ENCODE data around the gene SLC9A4. TPM values are rescaled to one million over a fixed set of nuclear protein-coding genes. Genes with fewer than 3 reads are reported as not detected.
"Not testable (repeated sequence)": the region's sequence is repeated elsewhere in the genome, so short reads cannot be mapped to it uniquely, and the experiment has no call there.

The SLC9A4 gene
- total RNA-seq, 1 donor from 2014 or later = 0.11 TPM

DNA sequence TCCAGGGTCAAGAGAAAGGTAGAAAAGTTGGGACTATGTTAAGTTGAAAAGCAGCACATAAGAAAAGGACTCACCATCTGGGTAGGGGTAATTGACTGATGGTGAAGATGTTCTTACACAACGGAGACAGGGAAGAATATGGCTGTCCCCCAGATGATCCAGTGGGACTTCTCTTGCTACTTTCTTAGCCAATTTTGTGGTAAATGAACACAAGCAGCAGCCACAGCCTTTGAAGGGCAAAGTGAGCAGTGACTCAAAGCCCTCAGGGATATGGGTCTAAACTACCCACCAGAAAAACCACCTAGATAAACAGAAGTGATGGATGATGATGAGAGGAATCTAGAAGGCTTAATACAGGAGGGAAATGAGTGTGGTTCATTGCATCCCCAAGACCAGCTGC is 80.6 kb downstream of the SLC9A4 start:
- CTCF ChIA-PET = no interaction called here
- Mint-ChIP-seq H3K27ac (no peak overlapping the region), H3K9me3 (peaks cover 12% of the 10 kb centered on the region), H3K4me1 (no peaks in the 10 kb centered on the region), H3K27me3 (no peaks in the 10 kb centered on the region), H3K36me3 (ENCODE audit: low read depth) (no peaks in the 10 kb centered on the region), H3K4me3 (no peak overlapping the region)
- DNase-seq = no peak
- POLR2A ChIA-PET = no interaction called here
- no peak for ATAC-seq (ENCODE audit: low read depth)
- intact Hi-C loops (cut with micrococcal nuclease) = no loop called here
- TF ChIP-seq, protein P1, sequence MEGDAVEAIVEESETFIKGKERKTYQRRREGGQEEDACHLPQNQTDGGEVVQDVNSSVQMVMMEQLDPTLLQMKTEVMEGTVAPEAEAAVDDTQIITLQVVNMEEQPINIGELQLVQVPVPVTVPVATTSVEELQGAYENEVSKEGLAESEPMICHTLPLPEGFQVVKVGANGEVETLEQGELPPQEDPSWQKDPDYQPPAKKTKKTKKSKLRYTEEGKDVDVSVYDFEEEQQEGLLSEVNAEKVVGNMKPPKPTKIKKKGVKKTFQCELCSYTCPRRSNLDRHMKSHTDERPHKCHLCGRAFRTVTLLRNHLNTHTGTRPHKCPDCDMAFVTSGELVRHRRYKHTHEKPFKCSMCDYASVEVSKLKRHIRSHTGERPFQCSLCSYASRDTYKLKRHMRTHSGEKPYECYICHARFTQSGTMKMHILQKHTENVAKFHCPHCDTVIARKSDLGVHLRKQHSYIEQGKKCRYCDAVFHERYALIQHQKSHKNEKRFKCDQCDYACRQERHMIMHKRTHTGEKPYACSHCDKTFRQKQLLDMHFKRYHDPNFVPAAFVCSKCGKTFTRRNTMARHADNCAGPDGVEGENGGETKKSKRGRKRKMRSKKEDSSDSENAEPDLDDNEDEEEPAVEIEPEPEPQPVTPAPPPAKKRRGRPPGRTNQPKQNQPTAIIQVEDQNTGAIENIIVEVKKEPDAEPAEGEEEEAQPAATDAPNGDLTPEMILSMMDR (IDR thresholded peaks at IDR 0.05) = no peak

DNA sequence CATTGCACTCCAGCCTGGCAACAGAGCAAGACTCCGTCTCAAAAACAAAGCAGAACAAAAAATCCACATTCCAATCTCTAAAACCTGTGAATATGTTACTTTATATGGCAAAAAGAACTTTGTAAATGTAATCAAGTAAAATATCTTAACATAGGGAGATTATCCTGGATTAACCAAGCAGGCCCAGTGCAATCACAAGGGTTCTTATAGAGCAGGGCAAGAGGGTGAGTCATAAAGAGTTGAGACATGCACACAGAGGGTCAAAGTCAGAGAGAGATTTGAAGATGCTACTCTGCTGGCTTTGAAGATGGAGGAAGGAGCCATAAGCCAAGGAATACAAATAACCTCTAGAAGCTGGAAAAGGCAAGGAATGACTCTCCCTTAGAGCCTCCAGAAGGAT is 85.4 kb downstream of the SLC9A4 start:
- ATAC-seq (ENCODE audit: low read depth) = no peak

DNA sequence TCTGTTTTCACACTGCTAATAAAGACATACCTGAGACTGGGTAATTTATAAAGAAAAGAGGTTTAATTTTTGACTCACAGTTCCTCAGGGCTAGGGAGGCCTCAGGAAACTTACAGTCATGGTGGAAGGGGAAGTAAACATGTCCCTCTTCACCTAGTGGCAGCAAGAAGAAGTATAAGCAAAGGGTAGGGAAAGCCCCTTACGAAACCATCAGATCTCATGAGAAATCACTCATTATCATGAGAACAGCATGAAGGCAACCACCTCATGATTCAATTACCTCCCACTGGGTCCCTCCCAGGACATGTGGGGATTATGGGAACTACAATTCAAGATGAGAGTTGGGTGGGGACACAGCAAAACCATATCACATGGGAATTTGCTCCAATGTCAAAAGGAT is 89.5 kb downstream of the SLC9A4 start:
- ATAC-seq (ENCODE audit: low read depth); intact Hi-C loops (cut with micrococcal nuclease); H3K36me3 Mint-ChIP-seq (ENCODE audit: low read depth); DNase-seq; H3K4me3 Mint-ChIP-seq; H3K27me3 Mint-ChIP-seq; H3K27ac Mint-ChIP-seq; H3K4me1 Mint-ChIP-seq; CTCF ChIA-PET; POLR2A ChIA-PET: not testable (repeated sequence)
- peaks cover 17% of the 10 kb centered on the region for H3K9me3 Mint-ChIP-seq

More for the DNA sequence above, 85.4 kb downstream of the SLC9A4 start:
- ChIA-PET CTCF (no interaction called here), POLR2A (no interaction called here)
- Mint-ChIP-seq H3K36me3 (ENCODE audit: low read depth) (no peaks in the 10 kb centered on the region), H3K27me3 (no peaks in the 10 kb centered on the region), H3K4me1 (no peaks in the 10 kb centered on the region), H3K27ac (no peak overlapping the region), H3K4me3 (no peak overlapping the region), H3K9me3 (peaks cover 9% of the 10 kb centered on the region)
- no peak for DNase-seq
- intact Hi-C loops (cut with micrococcal nuclease) = no loop called here
- TF ChIP-seq, protein P1 (IDR thresholded peaks at IDR 0.05) = no peak

DNA sequence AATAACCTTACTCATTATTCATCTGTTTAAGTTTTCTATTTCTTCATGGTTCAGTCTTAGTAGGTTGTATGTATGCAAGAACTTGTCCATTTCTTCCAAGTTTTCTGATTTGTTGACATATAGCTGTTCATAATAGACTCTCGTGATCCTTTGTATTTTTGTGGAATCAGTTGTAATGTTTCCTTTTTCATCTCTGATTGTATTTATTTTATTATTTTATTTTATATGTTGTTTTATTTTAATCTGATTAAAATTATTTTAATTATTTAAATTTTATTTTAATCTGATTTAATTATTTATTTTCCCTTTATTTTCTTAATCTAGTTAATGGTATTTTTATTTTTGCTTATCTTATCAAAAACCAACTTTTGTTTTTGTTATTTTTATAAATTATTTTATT is 102.9 kb downstream of the SLC9A4 start:
- intact Hi-C loops (cut with micrococcal nuclease) = no loop called here
- no peak overlapping the region for H3K27ac Mint-ChIP-seq
- ATAC-seq (ENCODE audit: low read depth) = no peak
- H3K27me3 Mint-ChIP-seq = peaks cover 5% of the 10 kb centered on the region
- CTCF ChIA-PET = no interaction called here
- no peaks in the 10 kb centered on the region for H3K4me1 Mint-ChIP-seq
- TF ChIP-seq, protein P1 (IDR thresholded peaks at IDR 0.05) = no peak
- DNase-seq = no peak
- peaks cover 20% of the 10 kb centered on the region for H3K9me3 Mint-ChIP-seq
- no peaks in the 10 kb centered on the region for H3K36me3 Mint-ChIP-seq (ENCODE audit: low read depth)
- no peak overlapping the region for H3K4me3 Mint-ChIP-seq
- POLR2A ChIA-PET = no interaction called here

DNA sequence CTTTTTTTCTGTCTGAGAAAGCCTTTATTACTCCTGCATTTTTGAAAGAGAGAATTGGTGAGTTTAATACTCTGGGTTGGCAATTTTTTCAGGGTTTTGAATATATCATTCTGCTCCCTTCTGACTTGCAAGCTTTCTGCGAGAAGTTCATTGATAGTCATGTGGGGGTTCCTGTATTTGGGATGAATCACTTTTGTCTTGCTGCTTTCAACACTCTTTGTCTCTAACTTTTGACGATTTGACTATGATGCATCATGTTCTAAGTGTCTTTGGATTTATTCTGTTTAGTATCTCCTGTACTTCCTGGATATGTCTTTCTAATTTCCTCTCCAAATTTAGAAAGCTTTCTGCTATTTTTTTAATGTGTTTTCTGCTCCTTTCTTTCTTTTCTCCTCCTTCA is 105.3 kb downstream of the SLC9A4 start:
- TF ChIP-seq, protein P1 (IDR thresholded peaks at IDR 0.05) = no peak
- Mint-ChIP-seq H3K4me1 (peaks cover 10% of the 10 kb centered on the region), H3K36me3 (ENCODE audit: low read depth) (no peaks in the 10 kb centered on the region)

DNA sequence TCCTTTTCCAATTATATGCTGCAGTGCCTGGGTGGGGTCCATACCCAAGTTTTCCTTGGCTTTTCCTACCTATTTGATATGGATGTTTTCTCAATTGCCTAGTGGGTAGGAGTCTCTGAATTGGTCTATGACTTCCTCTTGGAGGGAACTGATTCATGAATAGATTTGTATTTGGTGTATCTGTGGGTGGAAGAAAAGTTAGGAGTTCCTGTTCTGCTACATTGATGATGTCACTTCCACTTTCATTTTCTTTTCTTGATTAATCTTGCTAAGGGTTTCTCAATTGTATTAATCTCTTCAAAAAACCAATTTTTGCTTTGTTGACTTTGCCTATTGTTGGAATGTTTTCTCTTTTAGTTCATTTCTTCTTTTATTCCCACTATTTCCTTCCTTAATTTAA is 108.9 kb downstream of the SLC9A4 start:
- Mint-ChIP-seq H3K36me3 (ENCODE audit: low read depth) (no peaks in the 10 kb centered on the region), H3K27ac (no peak overlapping the region), H3K4me1 (peaks cover 10% of the 10 kb centered on the region), H3K4me3 (no peak overlapping the region), H3K27me3 (peaks cover 4% of the 10 kb centered on the region), H3K9me3 (peaks cover 17% of the 10 kb centered on the region)
- DNase-seq (no peak), ATAC-seq (ENCODE audit: low read depth) (no peak)
- ChIA-PET POLR2A (no interaction called here), CTCF (no interaction called here)
- intact Hi-C loops (cut with micrococcal nuclease) = no loop called here
- TF ChIP-seq, protein P1 (IDR thresholded peaks at IDR 0.05) = no peak

More for the DNA sequence above, 105.3 kb downstream of the SLC9A4 start:
- Mint-ChIP-seq H3K27ac (no peak overlapping the region), H3K4me3 (no peak overlapping the region), H3K27me3 (peaks cover 5% of the 10 kb centered on the region), H3K9me3 (peaks cover 25% of the 10 kb centered on the region)
- no peak for ATAC-seq (ENCODE audit: low read depth)
- ChIA-PET POLR2A (no interaction called here), CTCF (no interaction called here)
- intact Hi-C loops (cut with micrococcal nuclease) = no loop called here
- DNase-seq = no peak
